H1 (cell line): ENCODE results near the gene SPECC1. TPM values are rescaled to one million over a fixed set of nuclear protein-coding genes. Genes with fewer than 3 reads are reported as not detected.

ENCODE experiments used
- CTCF ChIA-PET: fragments of 300-600 bp; sonication (Branson Sonifier 250); formaldehyde crosslinking; loops from one replicate; lab custom pipeline; 2021; ENCODE audit not compliant: partially characterized antibody; lab: Charles Lee
- POLR2A ChIA-PET: fragments of 300-600 bp; sonication (Branson Sonifier 250); formaldehyde crosslinking; loops from one replicate; lab custom pipeline; 2021; ENCODE audit warnings: inconsistent platforms; ENCODE audit not compliant: partially characterized antibody; lab: Charles Lee
- DNase-seq, 2 experiments: peaks; one replicate each; pipeline versions ENCODE4 v3.0.0 to v3.0.0-alpha.2; 2010 to 2022; ENCODE audit warnings: low spot score in 2 of 2, low read depth in 1 of 2, mixed read lengths in 1 of 2
- FAIRE-seq: peaks from 2 replicates; lab custom pipeline; 2011; peaks lifted over from hg19 to GRCh38; lab: Jason Lieb, UNC
- H2AFZ ChIP-seq: 2 replicates; pipeline ENCODE4 v1.8.1; 2012; ENCODE audit warnings: low read length, inconsistent platforms
- H2AK5ac ChIP-seq: 2 replicates; pipeline ENCODE4 v1.6.1; 2013; ENCODE audit warnings: low read depth, low read length
- H2BK120ac ChIP-seq: replicated peaks from 2 replicates; pipeline ENCODE3; 2013; ENCODE audit warnings: low read depth, low read length, inconsistent platforms
- H2BK12ac ChIP-seq: 2 replicates; pipeline ENCODE4 v1.6.1; 2013; ENCODE audit warnings: low read depth, low read length
- H2BK15ac ChIP-seq: 2 replicates; pipeline ENCODE4 v1.6.1; 2013; ENCODE audit warnings: low read length
- H2BK20ac ChIP-seq: 2 replicates; pipeline ENCODE4 v1.6.1; 2013; ENCODE audit warnings: low read length
- H2BK5ac ChIP-seq: 2 replicates; pipeline ENCODE4 v1.6.1; 2013; ENCODE audit warnings: low read depth, low read length
- H3K14ac ChIP-seq: 2 replicates; pipeline ENCODE4 v1.6.1; 2013; ENCODE audit warnings: inconsistent platforms; ENCODE audit not compliant: insufficient read length
- H3K18ac ChIP-seq: 2 replicates; pipeline ENCODE4 v1.6.1; 2013; ENCODE audit warnings: low read length; ENCODE audit errors: extremely low read depth
- H3K23ac ChIP-seq: 2 replicates; pipeline ENCODE4 v1.6.1; 2013; ENCODE audit warnings: inconsistent platforms; ENCODE audit not compliant: insufficient read length
- H3K23me2 ChIP-seq: 2 replicates; pipeline ENCODE4 v1.6.1; 2013; ENCODE audit warnings: low read depth, low read length
- H3K27ac ChIP-seq: 2 replicates; pipeline ENCODE4 v1.6.1; 2011; ENCODE audit warnings: low read depth, low read length, inconsistent platforms
- H3K27me3 ChIP-seq, 4 experiments: replicated peaks in 1 of 4; 1 replicate in 1 of 4; 2 replicates in 3 of 4; pipeline versions ENCODE4 v1.6.1 to v1.8.1; 2011 to 2013; ENCODE audit warnings: low read length in 3 of 4, mild to moderate bottlenecking in 3 of 4, inconsistent platforms in 2 of 4, mixed read lengths in 2 of 4, moderate library complexity in 1 of 4; ENCODE audit not compliant: control insufficient read depth in 3 of 4, insufficient read depth in 3 of 4; ENCODE audit errors: extremely low read depth in 1 of 4
- H3K36me3 ChIP-seq, 4 experiments: 2 replicates each; pipeline versions ENCODE4 v1.6.1 to v1.8.1; 2011 to 2013; ENCODE audit warnings: mild to moderate bottlenecking in 4 of 4, low read length in 3 of 4, moderate library complexity in 2 of 4, control low read depth in 1 of 4, inconsistent platforms in 1 of 4; ENCODE audit not compliant: insufficient read depth in 4 of 4, control insufficient read depth in 2 of 4
- H3K4ac ChIP-seq: replicated peaks from 2 replicates; pipeline ENCODE3; 2013; ENCODE audit warnings: low read length, low read depth, mixed read lengths, inconsistent platforms; ENCODE audit not compliant: insufficient read length
- H3K4me1 ChIP-seq, 4 experiments: replicated peaks in 1 of 4; 1 replicate in 1 of 4; 2 replicates in 3 of 4; pipeline versions ENCODE4 v1.6.1 to v1.8.1; 2011 to 2013; ENCODE audit warnings: low read length in 3 of 4, inconsistent platforms in 2 of 4, mixed read lengths in 1 of 4; ENCODE audit not compliant: insufficient read depth in 4 of 4, control insufficient read depth in 3 of 4
- H3K4me2 ChIP-seq, 2 experiments: 2 replicates each; pipeline versions ENCODE4 v1.6.1 to v1.8.1; 2011 to 2013; ENCODE audit warnings: low read depth in 2 of 2, low read length in 2 of 2, control low read depth in 1 of 2, inconsistent platforms in 1 of 2, mild to moderate bottlenecking in 1 of 2; ENCODE audit not compliant: insufficient read depth in 1 of 2
- H3K4me3 ChIP-seq, 4 experiments: fragments of 200-600, 300-600 bp in 1 of 4; sonication (generic), shearing (Covaris generic), sonication (Bioruptor Twin) in 1 of 4; 2 replicates each; pipeline versions ENCODE4 v1.5.1 to v1.8.1; 2011 to 2016; ENCODE audit warnings: low read length in 4 of 4, low read depth in 3 of 4, control low read depth in 2 of 4, inconsistent platforms in 2 of 4, mild to moderate bottlenecking in 2 of 4, mixed read lengths in 1 of 4, moderate library complexity in 1 of 4; ENCODE audit not compliant: insufficient read depth in 2 of 4; ENCODE audit errors: extremely low read depth in 1 of 4
- H3K56ac ChIP-seq: replicated peaks from 2 replicates; pipeline ENCODE3; 2013; ENCODE audit warnings: low read depth, mild to moderate bottlenecking, mixed read lengths, low read length, inconsistent platforms; ENCODE audit not compliant: insufficient read length
- H3K79me1 ChIP-seq: 2 replicates; pipeline ENCODE4 v1.6.1; 2013; ENCODE audit warnings: low read depth, low read length, control low read depth
- H3K79me2 ChIP-seq, 2 experiments: 2 replicates each; pipeline versions ENCODE4 v1.6.1 to v1.8.1; 2012 to 2013; ENCODE audit warnings: low read length in 2 of 2, mild to moderate bottlenecking in 2 of 2, inconsistent platforms in 1 of 2; ENCODE audit not compliant: insufficient read depth in 2 of 2, control insufficient read depth in 1 of 2
- H3K9ac ChIP-seq, 4 experiments: replicated peaks in 1 of 4; 1 replicate in 1 of 4; 2 replicates in 3 of 4; pipeline versions ENCODE4 v1.6.1 to v1.8.1; 2011 to 2013; ENCODE audit warnings: low read depth in 3 of 4, low read length in 3 of 4, control low read depth in 2 of 4, mild to moderate bottlenecking in 2 of 4, moderate library complexity in 2 of 4, inconsistent platforms in 1 of 4; ENCODE audit errors: extremely low read depth in 1 of 4
- H3K9me3 ChIP-seq, 2 experiments: 2 replicates each; pipeline versions ENCODE4 v1.6.1 to v1.8.1; 2012 to 2013; ENCODE audit warnings: mild to moderate bottlenecking in 2 of 2, moderate library complexity in 2 of 2, control low read depth in 1 of 2, inconsistent platforms in 1 of 2, low read depth in 1 of 2, low read length in 1 of 2, mixed read lengths in 1 of 2; ENCODE audit not compliant: insufficient read depth in 2 of 2
- H4K20me1 ChIP-seq, 2 experiments: replicated peaks in 1 of 2; 2 replicates each; pipeline versions ENCODE3 to v1.8.1; 2011 to 2013; ENCODE audit warnings: inconsistent platforms in 2 of 2, low read length in 2 of 2, mild to moderate bottlenecking in 1 of 2; ENCODE audit not compliant: insufficient read depth in 2 of 2, control insufficient read depth in 1 of 2
- H4K5ac ChIP-seq: 2 replicates; pipeline ENCODE4 v1.6.1; 2013; ENCODE audit warnings: low read length, low read depth, mixed read lengths, inconsistent platforms; ENCODE audit not compliant: insufficient read length
- H4K8ac ChIP-seq: 2 replicates; pipeline ENCODE4 v1.8.0; 2013; ENCODE audit warnings: mild to moderate bottlenecking, moderate library complexity, low read length, inconsistent platforms; ENCODE audit not compliant: insufficient read depth; ENCODE audit errors: extremely low read depth
- H4K91ac ChIP-seq: replicated peaks from 2 replicates; pipeline ENCODE3; 2013; ENCODE audit warnings: low read length, mixed read lengths, inconsistent platforms; ENCODE audit not compliant: insufficient read length
- CEBPB ChIP-seq: IDR thresholded peaks from 2 replicates; pipeline ENCODE4 v1.6.1; 2012; ENCODE audit warnings: low read depth, low read length
- CHD2 ChIP-seq: IDR thresholded peaks from 2 replicates; pipeline ENCODE4 v1.6.1; 2012; ENCODE audit warnings: low read length, improper control_type of control experiment
- CTBP2 ChIP-seq: IDR thresholded peaks from 2 replicates; pipeline ENCODE4 v1.7.0; 2011; ENCODE audit warnings: borderline replicate concordance, mild to moderate bottlenecking, moderate library complexity, mixed read lengths, low read length; ENCODE audit not compliant: insufficient read depth, insufficient read length
- EGR1 ChIP-seq: IDR thresholded peaks from 2 replicates; pipeline ENCODE4 v1.6.1; 2011; ENCODE audit warnings: low read depth, low read length, borderline replicate concordance
- GABPA ChIP-seq: IDR thresholded peaks from 2 replicates; pipeline ENCODE4 v1.6.1; 2011; ENCODE audit warnings: mild to moderate bottlenecking, low read length, moderate library complexity, borderline replicate concordance; ENCODE audit not compliant: insufficient read depth
- GTF2F1 ChIP-seq: IDR thresholded peaks from 2 replicates; pipeline ENCODE4 v1.6.1; 2012; ENCODE audit warnings: low read depth, low read length, improper control_type of control experiment, borderline replicate concordance
- HDAC6 ChIP-seq: IDR thresholded peaks from one replicate; pipeline ENCODE4 v1.7.1; 2012; ENCODE audit warnings: low read depth, mild to moderate bottlenecking, inconsistent platforms, low read length, moderate library complexity
- NANOG ChIP-seq: IDR thresholded peaks from 2 replicates; pipeline ENCODE4 v1.6.1; 2011; ENCODE audit warnings: low read length, low read depth, mild to moderate bottlenecking, inconsistent platforms; ENCODE audit not compliant: insufficient read depth, poor library complexity, severe bottlenecking
- SAP30 ChIP-seq: fragments of 300-600 bp; sonication (generic); IDR thresholded peaks from 2 replicates; pipeline ENCODE4 v1.7.1; 2012; ENCODE audit warnings: low read length, moderate library complexity, mild to moderate bottlenecking, inconsistent platforms; ENCODE audit not compliant: insufficient read depth, insufficient replicate concordance
- SP1 ChIP-seq: IDR thresholded peaks from 2 replicates; pipeline ENCODE4 v1.6.1; 2011; ENCODE audit warnings: low read depth, low read length
- SP2 ChIP-seq: IDR thresholded peaks from 2 replicates; pipeline ENCODE4 v1.6.1; 2012; ENCODE audit warnings: mild to moderate bottlenecking, low read length, inconsistent platforms
- SP4 ChIP-seq: IDR thresholded peaks from 2 replicates; pipeline ENCODE4 v1.6.1; 2012; ENCODE audit warnings: low read length, inconsistent platforms
- TCF12 ChIP-seq: IDR thresholded peaks from 2 replicates; pipeline ENCODE4 v1.6.1; 2011; ENCODE audit warnings: low read depth, mild to moderate bottlenecking, low read length
- WGBS, 2 experiments: shearing (Covaris generic) in 1 of 2; methylation state at CpG; one replicate each; pipeline versions ENCODE4 v1.1.6 to v1.1.7; 2013 to 2015; ENCODE audit warnings: low lambda C conversion rate in 2 of 2, mixed read lengths in 2 of 2, inconsistent platforms in 1 of 2, low coverage in 1 of 2, missing lambda C conversion rate in 1 of 2; ENCODE audit not compliant: insufficient replicate concordance in 2 of 2, insufficient coverage in 1 of 2, insufficient read length in 1 of 2; ENCODE audit errors: extremely low coverage in 1 of 2, missing lambda C conversion rate in 1 of 2; 5-methylcytosine and 5-hydroxymethylcytosine counted together
- polyA plus RNA-seq, 7 experiments: library from polyadenylated mRNA; depleted of rRNA in 3 of 7; stranded (reverse) in 5 of 7; unstranded in 2 of 7; fragments of >200 nt in 5 of 7; fragments of 200-250 nt in 2 of 7; gene quantifications; 1 replicate in 5 of 7; 2 replicates in 1 of 7; 4 replicates in 1 of 7; pipeline versions ENCODE4 v1.2.1 to v1.2.3, GENCODE V29; 2011 to 2013; ENCODE audit warnings: missing spikeins in 2 of 7, mixed read lengths in 2 of 7
- total RNA-seq: library from RNA; stranded (reverse); fragmentation: NEBNext Ultra II Directional; extraction: Animal tissue kit (Norgen Biotek cat#: 25700); gene quantifications from 2 replicates; pipeline ENCODE4 v1.2.1, GENCODE V29; 2021
- TF ChIP-seq, protein P1 (sequence below): IDR thresholded peaks from 2 replicates; pipeline ENCODE4 v1.6.1; 2011; ENCODE audit warnings: low read length, improper control_type of control experiment

SPECC1 gene
- total and polyA plus RNA-seq, 2 of the 8 experiments (the other 6 are each of a cell fraction or from before 2014, with no cell fraction given), result 35.8 to 87.9 TPM

DNA sequence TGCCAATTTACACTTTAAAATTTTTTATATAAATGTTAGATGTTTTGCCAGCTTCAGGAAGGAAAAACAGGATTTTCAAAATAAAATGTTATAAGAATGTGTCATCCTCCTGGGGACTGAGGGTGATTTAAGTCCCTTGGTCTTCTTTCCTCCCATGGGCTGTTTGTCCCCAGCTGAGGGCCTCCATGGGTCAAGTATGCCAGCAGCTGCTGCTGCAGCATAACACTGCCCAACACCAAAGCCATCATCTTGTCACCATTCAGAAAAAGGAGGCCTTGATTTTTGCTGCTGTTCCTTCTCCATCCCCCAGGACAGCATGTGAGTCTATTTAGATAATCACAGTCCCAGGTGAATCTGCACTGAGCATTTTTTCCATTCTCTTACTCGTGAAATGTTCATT lies 269.6 kb downstream of the SPECC1 start:
- Histone ChIP-seq H3K4me3 (no peak overlapping the region), H4K5ac (no peak overlapping the region), H3K4ac (no peak overlapping the region), H2BK20ac (no peak overlapping the region), H3K56ac (no peak overlapping the region), H4K8ac (no peak overlapping the region), H3K23me2 (no peaks in the 10 kb centered on the region), H3K9me3 (no peaks in the 10 kb centered on the region), H3K27me3 (no peaks in the 10 kb centered on the region), H2BK12ac (no peak overlapping the region), H3K79me1 (no peaks in the 10 kb centered on the region; the same call in 1 of the 2 replicates), H2AK5ac (no peak overlapping the region), H3K23ac (no peak overlapping the region), H3K18ac (no peak overlapping the region), H3K4me2 (no peak overlapping the region), H3K27ac (no peak overlapping the region), H3K9ac (no peak overlapping the region), H2BK120ac (no peak overlapping the region), H2AFZ (no peak overlapping the region), H2BK5ac (no peak overlapping the region), H4K20me1 (no peaks in the 10 kb centered on the region), H3K14ac (no peak overlapping the region), H2BK15ac (no peak overlapping the region), H3K4me1 (no peaks in the 10 kb centered on the region), H3K36me3 (peaks cover 0 to 2% (median 1%) of the 10 kb centered on the region in 4 experiments; a peak in 5 of 8 replicates), H4K91ac (no peak overlapping the region), H3K79me2 (no peaks in the 10 kb centered on the region)
- WGBS, 2 experiments, result 100% methylated on average over 1 of the region's 1 CpG; no CpG with 5 or more reads in 1 of the 2 experiments
- POLR2A ChIA-PET, result no interaction called here
- no peak for DNase-seq
- CTCF ChIA-PET, result interaction anchor here (1.0 kb wide), 1 partner anchor 26 kb away, joined by 4 read pairs; no protein-coding TSS in a partner anchor
- no peak for FAIRE-seq
- TF ChIP-seq CHD2 (no peak), CTBP2 (no peak), GABPA (no peak), SP2 (no peak), EGR1 (no peak), NANOG (no peak), TCF12 (no peak), SAP30 (no peak), GTF2F1 (no peak), CEBPB (no peak), HDAC6 (no peak), SP1 (no peak), SP4 (no peak)
- TF ChIP-seq, protein P1, sequence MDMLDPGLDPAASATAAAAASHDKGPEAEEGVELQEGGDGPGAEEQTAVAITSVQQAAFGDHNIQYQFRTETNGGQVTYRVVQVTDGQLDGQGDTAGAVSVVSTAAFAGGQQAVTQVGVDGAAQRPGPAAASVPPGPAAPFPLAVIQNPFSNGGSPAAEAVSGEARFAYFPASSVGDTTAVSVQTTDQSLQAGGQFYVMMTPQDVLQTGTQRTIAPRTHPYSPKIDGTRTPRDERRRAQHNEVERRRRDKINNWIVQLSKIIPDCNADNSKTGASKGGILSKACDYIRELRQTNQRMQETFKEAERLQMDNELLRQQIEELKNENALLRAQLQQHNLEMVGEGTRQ, result no peak
